ENCODE data around the gene RELN. TPM values are rescaled to one million over a fixed set of nuclear protein-coding genes. Genes with fewer than 3 reads are reported as not detected.

Gene RELN
- total and polyA plus RNA-seq, 9 donors = 0.68 to 8.7 (median 2.7) TPM

- no peak for DNase-seq
- Histone ChIP-seq H3K4me3 (no peak overlapping the region), H3K4me1 (ENCODE audit: insufficient read depth) (no peaks in the 10 kb centered on the region), H3K9me3 (no peaks in the 10 kb centered on the region), H3K27ac (no peak overlapping the region), H3K36me3 (no peaks in the 10 kb centered on the region), H3K27me3 (no peaks in the 10 kb centered on the region)
- 39 to 57% (median 45%) methylated on average over 4 of the region's 4 CpGs for WGBS, 3 donors
- intact Hi-C loops (cut with DNase I) = no loop called here
- no peak for TF ChIP-seq POLR2A (IDR thresholded peaks at IDR 0.05)
- no peak for TF ChIP-seq CTCF (IDR thresholded peaks at IDR 0.05)
- TF ChIP-seq EP300 (IDR thresholded peaks at IDR 0.05) = no peak
Measured at GRCh38 chr7:103729026-103729425, 260.4 kb downstream of the RELN start.

- 72 to 85% (median 72%) methylated on average over 8 of the region's 8 CpGs for whole genome bisulfite sequencing, 3 donors
- no peak for DNase-seq
- H3K36me3 ChIP-seq = no peaks in the 10 kb centered on the region
- H3K4me1 ChIP-seq (ENCODE audit: insufficient read depth) = no peaks in the 10 kb centered on the region
- no peak overlapping the region for H3K4me3 ChIP-seq
- no peak for TF ChIP-seq POLR2A (IDR thresholded peaks at IDR 0.05)
- no peak for TF ChIP-seq EP300 (IDR thresholded peaks at IDR 0.05)
- no peak for TF ChIP-seq CTCF (IDR thresholded peaks at IDR 0.05)
- no peaks in the 10 kb centered on the region for H3K27me3 ChIP-seq
- H3K27ac ChIP-seq = no peak overlapping the region
- intact Hi-C loops (cut with DNase I) = no loop called here
- no peaks in the 10 kb centered on the region for H3K9me3 ChIP-seq
Measured at GRCh38 chr7:103727982-103728610, 261.4 kb downstream of the RELN start.

- H3K4me3 ChIP-seq = no peak overlapping the region
- H3K36me3 ChIP-seq = no peaks in the 10 kb centered on the region
- no peak overlapping the region for H3K27ac ChIP-seq
- TF ChIP-seq POLR2A (IDR thresholded peaks at IDR 0.05) = no peak
- TF ChIP-seq CTCF (IDR thresholded peaks at IDR 0.05) = no peak
- TF ChIP-seq EP300 (IDR thresholded peaks at IDR 0.05) = no peak
- intact Hi-C loops (cut with DNase I) = no loop called here
- H3K27me3 ChIP-seq = no peaks in the 10 kb centered on the region
- 87 to 89% (median 89%) methylated on average over 2 of the region's 2 CpGs for WGBS, 3 donors
- no peaks in the 10 kb centered on the region for H3K4me1 ChIP-seq (ENCODE audit: insufficient read depth)
- H3K9me3 ChIP-seq = no peaks in the 10 kb centered on the region
- DNase-seq = no peak
Measured at GRCh38 chr7:103719070-103719469, 270.4 kb downstream of the RELN start.

- Histone ChIP-seq H3K4me1 (ENCODE audit: insufficient read depth) (no peaks in the 10 kb centered on the region), H3K27ac (no peak overlapping the region), H3K9me3 (no peaks in the 10 kb centered on the region), H3K27me3 (no peaks in the 10 kb centered on the region), H3K4me3 (no peak overlapping the region), H3K36me3 (no peaks in the 10 kb centered on the region)
- TF ChIP-seq POLR2A (IDR thresholded peaks at IDR 0.05) (no peak), CTCF (IDR thresholded peaks at IDR 0.05) (no peak), EP300 (IDR thresholded peaks at IDR 0.05) (no peak)
- DNase-seq = no peak
- intact Hi-C loops (cut with DNase I) = no loop called here
Measured at GRCh38 chr7:103718482-103719061, 270.9 kb downstream of the RELN start.
